Neural cell (in vitro differentiated cells): ENCODE results near the gene NTF4.

ENCODE experiments used
- EP300 ChIP-seq: fragments of 450-650 bp; conservative IDR thresholded peaks from 2 replicates; pipeline ENCODE4 v1.6.1; 2014; ENCODE audit warnings: antibody characterized with exemption, mild to moderate bottlenecking, moderate library complexity; ENCODE audit not compliant: poor library complexity, severe bottlenecking
- EZH2 ChIP-seq: fragments of 200-600, 300-800 bp; shearing (Covaris generic), sonication (generic); IDR thresholded peaks from 2 replicates; pipeline ENCODE4 v1.6.1; 2014; ENCODE audit warnings: antibody characterized with exemption, low read length, borderline replicate concordance, mild to moderate bottlenecking; ENCODE audit not compliant: insufficient read depth, poor library complexity, severe bottlenecking
- POLR2AphosphoS5 ChIP-seq: IDR thresholded peaks from 2 replicates; pipeline ENCODE4 v1.6.1; 2012
- TF ChIP-seq, protein P1 (sequence below): IDR thresholded peaks from 2 replicates; pipeline ENCODE4 v1.6.1; 2012; ENCODE audit warnings: borderline replicate concordance
- TF ChIP-seq, protein P2 (sequence below): fragments of 450-650 bp; IDR thresholded peaks from 2 replicates; pipeline ENCODE4 v1.5.1; 2014; ENCODE audit warnings: antibody characterized with exemption, mild to moderate bottlenecking, moderate library complexity; ENCODE audit not compliant: poor library complexity, severe bottlenecking

DNA sequence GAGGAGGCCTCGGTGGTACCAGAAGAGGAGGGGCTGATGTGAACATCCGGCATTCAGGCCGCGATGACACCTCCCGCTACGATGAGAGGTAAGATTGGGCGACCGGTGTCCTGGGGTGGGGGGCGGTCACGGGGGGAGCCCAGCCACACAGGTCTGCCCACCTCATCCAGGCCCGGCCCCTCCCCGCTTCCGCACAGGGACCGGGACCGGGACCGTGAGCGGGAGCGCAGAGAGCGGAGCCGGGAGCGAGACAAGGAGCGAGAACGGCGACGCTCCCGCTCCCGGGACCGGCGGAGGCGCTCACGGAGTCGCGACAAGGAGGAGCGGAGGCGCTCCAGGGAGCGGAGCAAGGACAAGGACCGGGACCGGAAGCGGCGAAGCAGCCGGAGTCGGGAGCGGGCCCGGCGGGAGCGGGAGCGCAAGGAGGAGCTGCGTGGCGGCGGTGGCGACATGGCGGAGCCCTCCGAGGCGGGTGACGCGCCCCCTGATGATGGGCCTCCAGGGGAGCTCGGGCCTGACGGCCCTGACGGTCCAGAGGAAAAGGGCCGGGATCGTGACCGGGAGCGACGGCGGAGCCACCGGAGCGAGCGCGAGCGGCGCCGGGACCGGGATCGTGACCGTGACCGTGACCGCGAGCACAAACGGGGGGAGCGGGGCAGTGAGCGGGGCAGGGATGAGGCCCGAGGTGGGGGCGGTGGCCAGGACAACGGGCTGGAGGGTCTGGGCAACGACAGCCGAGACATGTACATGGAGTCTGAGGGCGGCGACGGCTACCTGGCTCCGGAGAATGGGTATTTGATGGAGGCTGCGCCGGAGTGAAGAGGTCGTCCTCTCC lies 43.2 kb upstream of the NTF4 start:
- no peak for TF ChIP-seq POLR2AphosphoS5
- TF ChIP-seq, protein P1, sequence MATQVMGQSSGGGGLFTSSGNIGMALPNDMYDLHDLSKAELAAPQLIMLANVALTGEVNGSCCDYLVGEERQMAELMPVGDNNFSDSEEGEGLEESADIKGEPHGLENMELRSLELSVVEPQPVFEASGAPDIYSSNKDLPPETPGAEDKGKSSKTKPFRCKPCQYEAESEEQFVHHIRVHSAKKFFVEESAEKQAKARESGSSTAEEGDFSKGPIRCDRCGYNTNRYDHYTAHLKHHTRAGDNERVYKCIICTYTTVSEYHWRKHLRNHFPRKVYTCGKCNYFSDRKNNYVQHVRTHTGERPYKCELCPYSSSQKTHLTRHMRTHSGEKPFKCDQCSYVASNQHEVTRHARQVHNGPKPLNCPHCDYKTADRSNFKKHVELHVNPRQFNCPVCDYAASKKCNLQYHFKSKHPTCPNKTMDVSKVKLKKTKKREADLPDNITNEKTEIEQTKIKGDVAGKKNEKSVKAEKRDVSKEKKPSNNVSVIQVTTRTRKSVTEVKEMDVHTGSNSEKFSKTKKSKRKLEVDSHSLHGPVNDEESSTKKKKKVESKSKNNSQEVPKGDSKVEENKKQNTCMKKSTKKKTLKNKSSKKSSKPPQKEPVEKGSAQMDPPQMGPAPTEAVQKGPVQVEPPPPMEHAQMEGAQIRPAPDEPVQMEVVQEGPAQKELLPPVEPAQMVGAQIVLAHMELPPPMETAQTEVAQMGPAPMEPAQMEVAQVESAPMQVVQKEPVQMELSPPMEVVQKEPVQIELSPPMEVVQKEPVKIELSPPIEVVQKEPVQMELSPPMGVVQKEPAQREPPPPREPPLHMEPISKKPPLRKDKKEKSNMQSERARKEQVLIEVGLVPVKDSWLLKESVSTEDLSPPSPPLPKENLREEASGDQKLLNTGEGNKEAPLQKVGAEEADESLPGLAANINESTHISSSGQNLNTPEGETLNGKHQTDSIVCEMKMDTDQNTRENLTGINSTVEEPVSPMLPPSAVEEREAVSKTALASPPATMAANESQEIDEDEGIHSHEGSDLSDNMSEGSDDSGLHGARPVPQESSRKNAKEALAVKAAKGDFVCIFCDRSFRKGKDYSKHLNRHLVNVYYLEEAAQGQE: no peak
- TF ChIP-seq, protein P2, sequence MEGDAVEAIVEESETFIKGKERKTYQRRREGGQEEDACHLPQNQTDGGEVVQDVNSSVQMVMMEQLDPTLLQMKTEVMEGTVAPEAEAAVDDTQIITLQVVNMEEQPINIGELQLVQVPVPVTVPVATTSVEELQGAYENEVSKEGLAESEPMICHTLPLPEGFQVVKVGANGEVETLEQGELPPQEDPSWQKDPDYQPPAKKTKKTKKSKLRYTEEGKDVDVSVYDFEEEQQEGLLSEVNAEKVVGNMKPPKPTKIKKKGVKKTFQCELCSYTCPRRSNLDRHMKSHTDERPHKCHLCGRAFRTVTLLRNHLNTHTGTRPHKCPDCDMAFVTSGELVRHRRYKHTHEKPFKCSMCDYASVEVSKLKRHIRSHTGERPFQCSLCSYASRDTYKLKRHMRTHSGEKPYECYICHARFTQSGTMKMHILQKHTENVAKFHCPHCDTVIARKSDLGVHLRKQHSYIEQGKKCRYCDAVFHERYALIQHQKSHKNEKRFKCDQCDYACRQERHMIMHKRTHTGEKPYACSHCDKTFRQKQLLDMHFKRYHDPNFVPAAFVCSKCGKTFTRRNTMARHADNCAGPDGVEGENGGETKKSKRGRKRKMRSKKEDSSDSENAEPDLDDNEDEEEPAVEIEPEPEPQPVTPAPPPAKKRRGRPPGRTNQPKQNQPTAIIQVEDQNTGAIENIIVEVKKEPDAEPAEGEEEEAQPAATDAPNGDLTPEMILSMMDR: no peak
- no peak for TF ChIP-seq EP300
- TF ChIP-seq EZH2: no peak
